Prostate gland (tissue), 2 donors: ENCODE results near the gene HNRNPA3. TPM values are rescaled to one million over a fixed set of nuclear protein-coding genes. Genes with fewer than 3 reads are reported as not detected.

Source experiments
- DNase-seq: peaks from one replicate; pipeline ENCODE4 v3.0.0-alpha.2; 2019; ENCODE audit warnings: low spot score
- H3K27ac ChIP-seq, 2 donors: fragments of 200-600 bp; sonication (generic); 2 replicates each; pipeline ENCODE4 v1.5.1; 2017 to 2019
- H3K27me3 ChIP-seq: fragments of 200-600 bp; sonication (generic); replicated peaks from 2 replicates; pipeline ENCODE4 v1.5.1; 2019; ENCODE audit not compliant: insufficient read depth
- H3K36me3 ChIP-seq, 2 donors: fragments of 200-600 bp; sonication (generic); 1 replicate in 1 of 2; 2 replicates in 1 of 2; pipeline versions ENCODE4 v1.5.1 to v1.8.1; 2017 to 2019
- H3K4me1 ChIP-seq: fragments of 200-600 bp; sonication (generic); replicated peaks from 2 replicates; pipeline ENCODE4 v1.5.1; 2019
- H3K4me3 ChIP-seq, 2 donors: fragments of 200-600 bp; sonication (generic); 2 replicates each; pipeline ENCODE4 v1.5.1; 2017 to 2019
- H3K9me3 ChIP-seq: fragments of 200-600 bp; sonication (generic); 2 replicates; pipeline ENCODE4 v1.5.1; 2017
- POLR2A ChIP-seq: fragments of 450-650 bp; IDR thresholded peaks from one replicate; pipeline ENCODE4 v1.6.1; 2016; ENCODE audit warnings: antibody characterized with exemption, mild to moderate bottlenecking
- POLR2AphosphoS5 ChIP-seq: sonication (generic); formaldehyde crosslinking; IDR thresholded peaks from one replicate; pipeline ENCODE4 v1.6.1; 2017; ENCODE audit warnings: antibody characterized with exemption
- WGBS: methylation state at CpG from one replicate; pipeline ENCODE4 v1.1.5; 2018; 5-methylcytosine and 5-hydroxymethylcytosine counted together
- intact Hi-C: fragments of 100-400 bp; cut with DNase I; formaldehyde crosslinking; loops from one replicate; pipeline ENCODE4 v1.14.2; 2022
- total RNA-seq, 2 donors: library from RNA; depleted of rRNA; stranded (reverse); fragments of >200 nt; gene quantifications; one replicate each; pipeline ENCODE4 v1.1.0, GENCODE V29; 2016
- TF ChIP-seq, protein P1 (sequence below), 4 experiments: fragments of 200-600 bp in 2 of 4; fragments of 450-650 bp in 2 of 4; sonication (generic) in 2 of 4; IDR thresholded peaks; 1 replicate in 3 of 4; 2 replicates in 1 of 4; pipeline ENCODE4 v1.5.1; 2016 to 2019; ENCODE audit warnings: antibody characterized with exemption in 4 of 4, mild to moderate bottlenecking in 2 of 4, moderate library complexity in 2 of 4

HNRNPA3 gene
- total RNA-seq, 2 donors from 2014 or later = 56.5 to 57.0 TPM

DNA sequence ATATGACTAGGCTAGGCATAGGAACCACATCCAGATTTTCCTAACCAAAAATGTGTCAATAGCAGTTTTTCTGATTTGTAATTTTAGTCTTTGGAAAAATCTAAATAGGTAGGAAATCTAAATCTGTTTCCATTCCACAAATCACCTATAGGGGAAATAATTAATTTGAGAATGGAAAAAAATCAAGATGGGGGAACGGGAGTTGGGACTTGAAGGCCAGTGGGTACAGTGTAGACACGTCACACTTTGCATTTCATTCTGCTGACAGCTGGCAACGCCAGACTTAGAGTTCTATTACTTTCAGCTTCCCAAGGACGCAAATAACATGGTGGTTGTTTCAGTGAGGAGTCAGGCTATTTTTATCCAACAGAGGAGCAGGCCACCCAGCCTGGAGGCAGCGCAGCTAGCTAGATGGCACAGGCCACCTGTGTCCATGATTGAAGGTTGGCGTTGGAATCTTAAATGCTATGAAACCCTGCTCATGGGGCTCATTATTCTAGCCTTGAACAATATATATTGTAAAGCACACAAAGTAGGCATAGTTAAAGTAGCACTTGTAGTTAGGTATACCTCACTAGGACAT, 23.4 kb downstream of the HNRNPA3 start:
- Histone ChIP-seq H3K36me3 (peaks cover 3 to 6% of the 10 kb centered on the region in 2 donors), H3K27ac (no peak overlapping the region), H3K27me3 (no peaks in the 10 kb centered on the region), H3K4me3 (no peak overlapping the region), H3K9me3 (no peaks in the 10 kb centered on the region), H3K4me1 (peaks cover 8% of the 10 kb centered on the region)
- DNase-seq = no peak
- TF ChIP-seq, protein P1, sequence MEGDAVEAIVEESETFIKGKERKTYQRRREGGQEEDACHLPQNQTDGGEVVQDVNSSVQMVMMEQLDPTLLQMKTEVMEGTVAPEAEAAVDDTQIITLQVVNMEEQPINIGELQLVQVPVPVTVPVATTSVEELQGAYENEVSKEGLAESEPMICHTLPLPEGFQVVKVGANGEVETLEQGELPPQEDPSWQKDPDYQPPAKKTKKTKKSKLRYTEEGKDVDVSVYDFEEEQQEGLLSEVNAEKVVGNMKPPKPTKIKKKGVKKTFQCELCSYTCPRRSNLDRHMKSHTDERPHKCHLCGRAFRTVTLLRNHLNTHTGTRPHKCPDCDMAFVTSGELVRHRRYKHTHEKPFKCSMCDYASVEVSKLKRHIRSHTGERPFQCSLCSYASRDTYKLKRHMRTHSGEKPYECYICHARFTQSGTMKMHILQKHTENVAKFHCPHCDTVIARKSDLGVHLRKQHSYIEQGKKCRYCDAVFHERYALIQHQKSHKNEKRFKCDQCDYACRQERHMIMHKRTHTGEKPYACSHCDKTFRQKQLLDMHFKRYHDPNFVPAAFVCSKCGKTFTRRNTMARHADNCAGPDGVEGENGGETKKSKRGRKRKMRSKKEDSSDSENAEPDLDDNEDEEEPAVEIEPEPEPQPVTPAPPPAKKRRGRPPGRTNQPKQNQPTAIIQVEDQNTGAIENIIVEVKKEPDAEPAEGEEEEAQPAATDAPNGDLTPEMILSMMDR (IDR thresholded peaks at IDR 0.05) = no peak
- no peak for TF ChIP-seq POLR2AphosphoS5
- TF ChIP-seq POLR2A = no peak
- intact Hi-C loops = no loop called here
- WGBS = 88% methylated on average over 6 of the region's 6 CpGs

DNA sequence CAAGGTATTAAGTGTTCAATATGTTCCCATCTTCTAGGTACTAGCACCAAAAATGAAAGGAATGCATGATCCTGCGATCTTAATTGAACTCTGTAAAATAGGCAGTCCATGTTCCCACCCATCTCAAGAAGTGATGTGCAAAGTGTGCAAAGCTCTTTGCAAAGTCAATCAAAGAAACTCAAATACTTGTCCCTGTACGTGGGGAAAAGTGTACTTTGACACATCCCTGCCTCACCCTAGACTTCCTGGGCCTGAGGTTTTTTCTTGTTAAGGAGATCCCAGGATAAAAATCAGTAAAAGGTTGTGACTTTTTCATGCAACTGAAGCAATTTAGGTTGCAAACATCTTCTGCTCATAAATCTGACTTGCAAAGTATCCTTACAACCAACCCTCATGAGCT, 25.3 kb downstream of the HNRNPA3 start:
- Histone ChIP-seq H3K4me3 (no peak overlapping the region), H3K27ac (no peak overlapping the region), H3K4me1 (peaks cover 22% of the 10 kb centered on the region), H3K27me3 (no peaks in the 10 kb centered on the region), H3K36me3 (no peaks in the 10 kb centered on the region), H3K9me3 (no peaks in the 10 kb centered on the region)
- TF ChIP-seq, protein P1 (IDR thresholded peaks at IDR 0.05) = no peak
- TF ChIP-seq POLR2A (no peak), POLR2AphosphoS5 (no peak)
- intact Hi-C loops = no loop called here
- no peak for DNase-seq
- WGBS = 47% methylated on average over 2 of the region's 2 CpGs

DNA sequence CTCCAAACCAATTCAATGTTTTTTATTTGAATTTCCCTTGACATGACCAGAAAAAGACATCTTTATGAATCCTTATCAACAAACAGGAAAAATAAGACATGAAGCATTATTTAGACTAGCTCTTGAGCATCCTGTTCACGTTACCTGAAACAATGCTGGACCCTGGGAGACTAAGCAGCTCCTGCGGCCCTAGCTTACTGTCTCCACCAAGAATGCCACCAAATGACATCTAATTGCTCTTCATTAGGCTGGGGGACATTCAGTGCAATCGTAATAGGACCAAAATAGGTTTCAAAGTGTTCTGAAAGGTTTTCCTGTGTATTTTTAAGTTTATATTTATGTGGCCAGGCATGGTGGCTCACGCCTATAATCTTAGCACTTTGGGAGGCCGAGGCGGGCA, 26.5 kb downstream of the HNRNPA3 start:
- intact Hi-C loops = no loop called here
- Histone ChIP-seq H3K4me3 (no peak overlapping the region), H3K27ac (no peak overlapping the region), H3K27me3 (no peaks in the 10 kb centered on the region), H3K4me1 (peaks cover 29% of the 10 kb centered on the region), H3K9me3 (no peaks in the 10 kb centered on the region), H3K36me3 (no peaks in the 10 kb centered on the region)
- TF ChIP-seq, protein P1 (IDR thresholded peaks at IDR 0.05) = no peak
- TF ChIP-seq POLR2AphosphoS5 (no peak), POLR2A (no peak)
- 77% methylated on average over 6 of the region's 6 CpGs for WGBS
- no peak for DNase-seq

DNA sequence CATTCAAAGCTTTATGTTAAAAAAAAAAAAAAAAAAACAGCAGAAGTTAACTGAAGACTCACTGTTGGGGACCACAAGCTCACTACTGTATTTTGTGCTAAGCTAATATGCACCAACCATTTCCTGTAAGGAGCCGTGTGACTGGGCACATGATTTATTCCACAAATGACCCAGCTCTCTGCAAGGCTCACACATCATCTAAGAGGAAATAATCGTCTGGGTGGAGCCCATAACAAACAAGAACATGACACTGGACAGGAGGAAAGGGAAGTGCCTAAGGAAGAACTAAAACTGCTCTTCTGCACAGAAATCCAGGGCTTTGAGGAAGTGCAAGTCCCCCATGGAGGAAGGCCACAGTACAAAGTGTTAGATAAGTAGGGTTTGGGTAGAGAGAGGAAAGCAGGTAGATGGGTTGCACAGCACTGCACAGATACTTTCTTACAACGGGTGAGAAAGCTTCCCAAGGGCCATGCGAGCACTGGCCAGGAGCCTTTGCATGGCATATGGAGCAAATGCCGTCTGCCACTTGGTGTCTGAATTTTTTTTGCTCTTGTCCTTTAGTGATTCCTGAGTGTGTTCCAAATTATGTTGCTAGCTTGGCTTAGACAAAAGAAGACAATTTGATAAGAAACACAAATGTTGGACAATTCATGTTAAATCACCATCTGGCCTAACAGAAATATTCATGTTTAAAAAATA, 27.5 kb downstream of the HNRNPA3 start:
- no peaks in the 10 kb centered on the region for H3K27me3 ChIP-seq
- WGBS = 28% methylated on average over 5 of the region's 5 CpGs
- H3K27ac ChIP-seq = peak overlapping the region in 1 of 2 donors; percentile 85
- no peak overlapping the region for H3K4me3 ChIP-seq
- intact Hi-C loops = no loop called here
- TF ChIP-seq, protein P1 (IDR thresholded peaks at IDR 0.05) = no peak
- TF ChIP-seq POLR2AphosphoS5 (peak; percentile 60), POLR2A (no peak)
- H3K36me3 ChIP-seq = no peaks in the 10 kb centered on the region
- no peak for DNase-seq
- H3K4me1 ChIP-seq = peaks cover 29% of the 10 kb centered on the region
- no peaks in the 10 kb centered on the region for H3K9me3 ChIP-seq

DNA sequence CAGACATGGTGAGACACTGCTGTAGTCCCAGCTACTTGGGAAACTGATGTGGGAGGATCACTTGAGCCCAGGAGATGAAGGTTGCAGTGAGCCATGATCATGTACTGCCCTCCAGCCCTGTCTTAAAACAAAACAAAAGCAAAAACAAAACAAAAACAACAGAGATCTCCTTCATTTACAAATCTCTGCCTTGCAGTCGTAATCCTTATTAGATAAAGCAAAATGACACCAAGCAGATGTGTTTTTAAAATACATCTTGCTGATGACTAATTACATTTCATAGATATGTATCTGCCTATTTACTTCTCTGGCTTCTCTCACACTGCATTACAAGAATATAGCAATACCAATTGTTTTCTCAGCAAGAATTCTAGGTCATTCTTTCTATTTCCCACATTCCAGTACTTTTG, 29.1 kb downstream of the HNRNPA3 start:
- Histone ChIP-seq H3K27me3 (no peaks in the 10 kb centered on the region), H3K9me3 (no peaks in the 10 kb centered on the region), H3K27ac (peak overlapping the region; percentile 67 to 85), H3K4me1 (peaks cover 29% of the 10 kb centered on the region), H3K4me3 (peak overlapping the region in 1 of 2 donors; percentile 22), H3K36me3 (no peaks in the 10 kb centered on the region)
- intact Hi-C loops = no loop called here
- WGBS = 34% methylated on average over 1 of the region's 1 CpG
- TF ChIP-seq POLR2AphosphoS5 = no peak
- TF ChIP-seq, protein P1 (IDR thresholded peaks at IDR 0.05) = no peak
- TF ChIP-seq POLR2A = no peak
- DNase-seq = no peak
